Pancreas (tissue), 10 donors: ENCODE measurements around the gene MX2. TPM values are rescaled to one million over a fixed set of nuclear protein-coding genes. Genes with fewer than 3 reads are reported as not detected.

Experiments
- ATAC-seq, 4 donors: fragments of 200-7000 bp; cut with Tn5 transposase; one replicate each; pipeline versions ENCODE4 v1.8.0 to v1.9.1; 2020; ENCODE audit warnings: mild to moderate bottlenecking in 4 of 4, moderate library complexity in 4 of 4
- DNase-seq, 6 donors: peaks; one replicate each; pipeline ENCODE4 v3.0.0-alpha.2; 2020
- FAIRE-seq: peaks from 2 replicates; lab custom pipeline; 2012; peaks lifted over from hg19 to GRCh38; lab: Jason Lieb, UNC
- H3K27ac ChIP-seq, 4 donors: fragments of 200-600 bp; sonication (generic); 1 replicate in 3 of 4; 2 replicates in 1 of 4; pipeline versions ENCODE4 v1.5.0 to v1.8.0; 2020
- H3K27me3 ChIP-seq, 4 donors: fragments of 200-600 bp; one replicate each; pipeline ENCODE4 v1.8.0; 2021
- H3K36me3 ChIP-seq, 3 donors: fragments of 200-600 bp; sonication (generic) in 1 of 3; one replicate each; pipeline versions ENCODE4 v1.5.0 to v1.8.0; 2020 to 2021
- H3K4me1 ChIP-seq, 3 donors: fragments of 200-600 bp; one replicate each; pipeline ENCODE4 v1.8.0; 2021
- H3K4me3 ChIP-seq, 4 donors: fragments of 200-600 bp; sonication (generic) in 2 of 4; one replicate each; pipeline versions ENCODE4 v1.5.0 to v1.8.0; 2020 to 2021
- H3K9me3 ChIP-seq, 4 donors: fragments of 200-600 bp; one replicate each; pipeline ENCODE4 v1.8.0; 2021
- CTCF ChIP-seq, 4 donors: fragments of 200-600 bp; sonication (generic) in 3 of 4; IDR thresholded peaks; one replicate each; pipeline versions ENCODE4 v1.5.0 to v1.8.0; 2021; ENCODE audit warnings: antibody characterized with exemption in 4 of 4
- WGBS, 2 donors: extraction: QIAGEN DNeasy Blood & Tissue Kit; methylation state at CpG; one replicate each; pipeline ENCODE4 v1.1.7; 2013; 5-methylcytosine and 5-hydroxymethylcytosine counted together
- intact Hi-C, 3 donors: fragments of 100-400 bp; cut with DNase I; formaldehyde crosslinking; loops; one replicate each; pipeline versions ENCODE4 v1.11.1 to v1.14.2; 2022
- polyA plus RNA-seq, 2 donors: library from polyadenylated mRNA; stranded (reverse); fragments of 200-250 nt; gene quantifications; one replicate each; pipeline ENCODE4 v1.2.3, GENCODE V29; 2013
- total RNA-seq, 6 donors: library from RNA; stranded (reverse); fragmentation: NEBNext Ultra II Directional in 4 of 6; extraction: Animal tissue kit (Norgen Biotek cat#: 25700) in 4 of 6; gene quantifications; one replicate each; pipeline versions ENCODE4 v1.2.1 to v1.2.4, GENCODE V29; 2021 to 2023
- donor health status: healthy with polysubstance abuse.
- donor health status: DM: no; HTN: no; CAD: no; lungs with moderate emphysema.
- donor health status: DM: no; HTN: no; CAD: no.
- donor health status: control.
- donor health status: control.
- donor health status: Bipolar disorder and iron deficiency.
- donor health status: DM: yes; HTN: yes; CAD: no.
- donor health status: DM: no; HTN: no; CAD: no.
- donor health status: DM: no; HTN: no; CAD: no.
- donor health status: DM: yes; HTN: yes; CAD: no.

Gene MX2
- total and polyA plus RNA-seq, 8 donors, result 2.0 to 5.4 (median 4.1) TPM

- FAIRE-seq, result no peak
- no peak for ATAC-seq
Measured at GRCh38 chr21:41348434-41348833, 13.4 kb upstream of the MX2 start.

GRCh38 chr21:41349126-41349525, 12.7 kb upstream of the MX2 start:
- Histone ChIP-seq H3K9me3 (no peaks in the 10 kb centered on the region), H3K4me3 (no peak overlapping the region), H3K27ac (no peak overlapping the region), H3K27me3 (no peaks in the 10 kb centered on the region), H3K36me3 (peaks cover 0 to 34% (median 7%) of the 10 kb centered on the region in 3 donors), H3K4me1 (peaks cover 0 to 7% (median 0%) of the 10 kb centered on the region in 3 donors)
- WGBS, 2 donors, result 80 to 81% methylated on average over 7 of the region's 7 CpGs
- DNase-seq (no peak), ATAC-seq (no peak), FAIRE-seq (no peak)
- intact Hi-C loops, result no loop called here
- TF ChIP-seq CTCF (IDR thresholded peaks at IDR 0.05), result no peak

More at GRCh38 chr21:41348434-41348833, 13.4 kb upstream of the MX2 start:
- no peak overlapping the region for H3K27ac ChIP-seq
- H3K36me3 ChIP-seq, result peaks cover 0 to 36% (median 7%) of the 10 kb centered on the region in 3 donors
- no peak for DNase-seq
- H3K9me3 ChIP-seq, result no peaks in the 10 kb centered on the region
- H3K4me3 ChIP-seq, result no peak overlapping the region
- intact Hi-C loops, result no loop called here
- H3K4me1 ChIP-seq, result peaks cover 0 to 7% (median 0%) of the 10 kb centered on the region in 3 donors
- WGBS, 2 donors, result 90 to 91% methylated on average over 6 of the region's 6 CpGs
- no peak for TF ChIP-seq CTCF (IDR thresholded peaks at IDR 0.05)
- H3K27me3 ChIP-seq, result no peaks in the 10 kb centered on the region

DNA sequence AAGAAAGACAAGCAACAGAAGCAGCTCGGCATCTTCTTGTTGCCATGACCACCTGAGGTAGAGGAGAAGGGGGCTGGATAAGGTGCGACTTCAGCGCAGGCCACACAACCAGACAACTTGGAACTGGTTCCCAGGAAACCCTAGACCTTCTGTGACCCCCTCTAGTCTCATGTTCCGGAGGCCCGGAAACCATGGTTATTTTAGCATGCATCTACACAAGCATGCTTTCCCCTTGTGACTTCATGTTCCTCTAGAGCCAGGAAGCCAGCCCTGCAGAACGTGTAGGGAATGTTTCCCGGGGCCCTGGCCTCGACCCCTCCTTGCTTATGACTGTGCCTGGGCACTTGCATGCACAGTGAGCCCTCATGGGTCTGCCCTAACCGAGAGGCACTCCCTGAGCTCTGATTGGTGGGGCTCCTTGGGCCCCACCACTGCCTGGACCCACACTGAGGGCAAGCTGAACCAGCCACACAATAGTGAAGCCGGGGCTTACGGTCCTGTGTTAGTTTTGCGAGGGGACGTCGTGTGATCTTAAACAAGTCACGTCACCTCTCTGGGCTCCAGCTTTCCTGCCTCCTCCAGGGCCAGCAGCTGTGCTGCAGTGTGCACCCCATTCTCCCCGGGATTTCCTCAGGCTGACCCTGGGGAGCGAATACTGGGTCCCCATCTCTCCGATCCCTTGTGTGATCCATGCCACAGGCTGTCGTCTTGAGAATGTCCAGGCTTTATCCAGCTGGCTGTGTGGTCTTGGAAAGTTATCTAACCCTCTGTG, 12.0 kb upstream of the MX2 start:
- no peaks in the 10 kb centered on the region for H3K27me3 ChIP-seq
- H3K4me3 ChIP-seq, result no peak overlapping the region
- 91 to 93% methylated on average over 19 of the region's 19 CpGs for WGBS, 2 donors
- intact Hi-C loops, result no loop called here
- TF ChIP-seq CTCF (IDR thresholded peaks at IDR 0.05), result no peak
- no peaks in the 10 kb centered on the region for H3K9me3 ChIP-seq
- peaks cover 0 to 30% (median 7%) of the 10 kb centered on the region in 3 donors for H3K36me3 ChIP-seq
- ATAC-seq (no peak), DNase-seq (peak in 1 of 6 donors; percentile 51), FAIRE-seq (no peak)
- H3K4me1 ChIP-seq, result peaks cover 0 to 7% (median 0%) of the 10 kb centered on the region in 3 donors
- H3K27ac ChIP-seq, result no peak overlapping the region

DNA sequence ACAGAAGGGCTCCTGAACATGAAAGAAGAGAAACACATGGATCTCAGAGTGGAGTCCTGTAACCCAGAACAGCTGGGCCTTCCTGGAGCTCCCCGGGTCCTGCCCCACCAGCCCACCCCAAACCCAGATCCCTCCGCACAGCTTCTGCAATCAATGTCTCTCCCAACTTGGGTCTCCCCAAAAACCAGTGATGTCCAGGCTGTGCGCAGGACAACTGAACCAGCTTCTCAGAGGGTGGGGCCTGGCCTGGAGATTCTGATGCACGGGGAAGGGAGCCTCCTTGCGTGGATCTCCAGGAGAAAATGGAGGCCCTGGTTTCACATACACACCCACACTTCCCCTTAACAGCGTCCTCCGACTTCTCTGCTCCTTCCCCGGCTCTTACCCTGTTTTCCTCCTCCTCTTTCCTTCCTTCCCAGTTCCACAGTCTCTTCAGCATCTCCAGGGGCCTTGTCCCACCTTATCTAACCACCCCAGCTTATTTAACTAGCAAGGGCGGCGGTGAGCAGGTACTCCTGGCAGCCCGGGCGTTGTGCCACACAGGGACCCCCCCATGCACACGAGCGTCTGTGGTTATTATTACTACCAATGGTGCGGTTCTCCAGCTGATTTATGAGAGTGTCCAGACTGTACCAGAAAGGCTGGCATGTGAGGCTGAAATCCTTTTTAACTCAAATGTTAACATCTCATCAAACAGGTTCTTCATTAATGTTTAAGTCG, 11.2 kb upstream of the MX2 start:
- peak in 1 of 6 donors; percentile 43 for DNase-seq
- TF ChIP-seq CTCF (IDR thresholded peaks at IDR 0.05), result no peak

More for the DNA sequence above, 11.2 kb upstream of the MX2 start:
- peaks cover 0 to 30% (median 7%) of the 10 kb centered on the region in 3 donors for H3K36me3 ChIP-seq
- H3K27ac ChIP-seq, result no peak overlapping the region
- peaks cover 0 to 6% (median 0%) of the 10 kb centered on the region in 3 donors for H3K4me1 ChIP-seq
- no peak for ATAC-seq
- no peaks in the 10 kb centered on the region for H3K9me3 ChIP-seq
- H3K4me3 ChIP-seq, result no peak overlapping the region
- intact Hi-C loops, result no loop called here
- no peak for FAIRE-seq
- H3K27me3 ChIP-seq, result no peaks in the 10 kb centered on the region
- WGBS, 2 donors, result 80 to 83% methylated on average over 16 of the region's 16 CpGs
